Measurements from ENCODE around the gene TMEM50A.
"Not testable (repeated sequence)": the region's sequence is repeated elsewhere in the genome, so short reads cannot be mapped to it uniquely, and the experiment has no call there.

The TMEM50A gene

GRCh38 chr1:25338188-25338981 is at the start of gene TMEM50A:
Gene TMEM50A (plus strand): TSS chr1:25338334. CDS start chr1:25340487, 2,153 bp downstream.
- DNase-seq = peak; percentile 86

GRCh38 chr1:25288573-25289101 is 49.5 kb upstream of the TMEM50A start:
- not testable (repeated sequence) for DNase-seq

- not testable (repeated sequence) for DNase-seq
These were observed 48.1 kb upstream of the TMEM50A start for GRCh38 chr1:25290043-25290442.

GRCh38 chr1:25293426-25293825 is 44.7 kb upstream of the TMEM50A start:
- DNase-seq = not testable (repeated sequence)

GRCh38 chr1:25294889-25295826 is 43.0 kb upstream of the TMEM50A start:
- not testable (repeated sequence) for DNase-seq

GRCh38 chr1:25296501-25296900 is 41.6 kb upstream of the TMEM50A start:
- not testable (repeated sequence) for DNase-seq

- not testable (repeated sequence) for DNase-seq
These were observed 37.4 kb upstream of the TMEM50A start for GRCh38 chr1:25300729-25301128.

GRCh38 chr1:25302330-25302729 is 35.8 kb upstream of the TMEM50A start:
- DNase-seq = not testable (repeated sequence)

GRCh38 chr1:25304936-25305335 is 33.2 kb upstream of the TMEM50A start:
- DNase-seq = not testable (repeated sequence)

- DNase-seq = not testable (repeated sequence)
These were observed 30.0 kb upstream of the TMEM50A start for GRCh38 chr1:25308168-25308567.

- DNase-seq = not testable (repeated sequence)
These were observed 29.0 kb upstream of the TMEM50A start for GRCh38 chr1:25309085-25309484.

- DNase-seq = not testable (repeated sequence)
These were observed 28.6 kb upstream of the TMEM50A start for GRCh38 chr1:25309486-25309885.

GRCh38 chr1:25312806-25313470 is 25.2 kb upstream of the TMEM50A start:
- not testable (repeated sequence) for DNase-seq

GRCh38 chr1:25320314-25320938 is 17.7 kb upstream of the TMEM50A start:
- not testable (repeated sequence) for DNase-seq

- not testable (repeated sequence) for DNase-seq
These were observed 16.0 kb upstream of the TMEM50A start for GRCh38 chr1:25322127-25322526.

GRCh38 chr1:25324407-25324806 is 13.7 kb upstream of the TMEM50A start:
- not testable (repeated sequence) for DNase-seq

GRCh38 chr1:25327864-25328790 is 10.0 kb upstream of the TMEM50A start:
- DNase-seq = not testable (repeated sequence)

GRCh38 chr1:25328791-25329185 is 9.3 kb upstream of the TMEM50A start:
- not testable (repeated sequence) for DNase-seq

- DNase-seq = not testable (repeated sequence)
These were observed 8.8 kb upstream of the TMEM50A start for GRCh38 chr1:25329336-25329735.

GRCh38 chr1:25329950-25330349 is 8.2 kb upstream of the TMEM50A start:
- not testable (repeated sequence) for DNase-seq

GRCh38 chr1:25336922-25337354 is 1.2 kb upstream of the TMEM50A start:
- DNase-seq = not testable (repeated sequence)

Data from NCI-H1092 (cell line).